ENCODE results near the gene AKR1B15.
A peak's percentile ranks its signal among the peaks of the same experiment; 100 is the strongest.

DNA sequence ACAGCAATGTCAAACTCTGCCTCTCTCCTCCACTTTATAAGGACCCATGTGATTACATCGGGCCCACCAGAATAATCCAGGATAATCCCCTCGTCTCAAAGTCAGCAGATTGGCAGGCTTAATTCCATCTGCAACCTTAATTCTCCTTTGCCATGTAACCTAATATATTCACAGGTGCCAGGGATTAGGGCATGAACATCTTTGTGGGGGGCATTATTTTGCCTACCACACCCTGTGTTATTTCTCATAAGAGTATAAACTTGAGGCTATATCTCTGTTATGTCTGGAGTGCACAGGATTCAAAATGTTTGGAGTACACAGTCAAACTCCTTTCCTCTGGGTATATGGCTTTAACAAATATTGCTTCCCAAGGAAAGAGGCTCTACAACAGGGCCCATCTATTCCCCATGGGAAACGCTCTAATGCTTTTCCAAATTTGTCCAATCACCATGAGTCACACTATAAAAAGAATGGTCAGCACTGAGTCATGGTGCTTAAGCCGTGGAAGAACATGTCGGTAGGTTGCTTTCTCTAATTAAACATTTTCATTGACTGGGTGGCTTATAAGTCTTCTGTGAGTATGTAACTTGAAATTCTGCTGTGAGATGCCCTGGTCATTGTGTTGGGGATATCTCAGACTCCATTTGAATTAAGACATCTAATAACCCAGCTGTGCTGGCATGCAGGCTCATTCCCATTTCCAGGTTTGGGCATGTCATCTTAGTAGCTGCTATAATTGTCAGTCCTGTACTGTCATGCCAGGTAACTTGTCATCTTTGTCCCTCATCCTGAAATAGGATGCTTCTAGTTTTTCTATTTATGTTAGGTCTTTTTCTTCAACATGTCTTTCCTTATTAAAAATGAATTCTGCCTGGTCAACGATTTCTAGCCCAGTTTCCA lies 33.1 kb upstream of the AKR1B15 start:
- no peak for TF ChIP-seq CUX1 (CRISPR knock-in tag; IDR thresholded peaks at IDR 0.05)
- TF ChIP-seq NFYB (IDR thresholded peaks at IDR 0.05; ENCODE audit: extremely low read depth, insufficient read length): no peak
- TF ChIP-seq DPF2 (IDR thresholded peaks at IDR 0.05): 0 out of 2 replicates have a peak, but pooled peaks have one; percentile 15
- TF ChIP-seq ZNF785 (CRISPR knock-in tag; IDR thresholded peaks at IDR 0.05): no peak
- TF ChIP-seq CHD7 (IDR thresholded peaks at IDR 0.05; ENCODE audit: low read depth, low read length): no peak
- no peak for TF ChIP-seq JUN (IDR thresholded peaks at IDR 0.05; ENCODE audit: borderline replicate concordance, low read depth, low read length)
- TF ChIP-seq JUN (CRISPR knock-in tag; IDR thresholded peaks at IDR 0.05; ENCODE audit: borderline replicate concordance): no peak
- TF ChIP-seq ADNP (tag; IDR thresholded peaks at IDR 0.05): no peak
- TF ChIP-seq, protein P1, sequence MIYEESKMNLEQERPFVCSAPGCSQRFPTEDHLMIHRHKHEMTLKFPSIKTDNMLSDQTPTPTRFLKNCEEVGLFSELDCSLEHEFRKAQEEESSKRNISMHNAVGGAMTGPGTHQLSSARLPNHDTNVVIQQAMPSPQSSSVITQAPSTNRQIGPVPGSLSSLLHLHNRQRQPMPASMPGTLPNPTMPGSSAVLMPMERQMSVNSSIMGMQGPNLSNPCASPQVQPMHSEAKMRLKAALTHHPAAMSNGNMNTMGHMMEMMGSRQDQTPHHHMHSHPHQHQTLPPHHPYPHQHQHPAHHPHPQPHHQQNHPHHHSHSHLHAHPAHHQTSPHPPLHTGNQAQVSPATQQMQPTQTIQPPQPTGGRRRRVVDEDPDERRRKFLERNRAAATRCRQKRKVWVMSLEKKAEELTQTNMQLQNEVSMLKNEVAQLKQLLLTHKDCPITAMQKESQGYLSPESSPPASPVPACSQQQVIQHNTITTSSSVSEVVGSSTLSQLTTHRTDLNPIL (CRISPR knock-in tag; IDR thresholded peaks at IDR 0.05): no peak
- TF ChIP-seq PHB2 (IDR thresholded peaks at IDR 0.05; ENCODE audit: low read depth): no peak
- no peak for TF ChIP-seq MTA2 (IDR thresholded peaks at IDR 0.05; ENCODE audit: low read depth)

Data from K562 (cell line).